Measurements from ENCODE around the gene TPSG1.

The TPSG1 gene

DNA sequence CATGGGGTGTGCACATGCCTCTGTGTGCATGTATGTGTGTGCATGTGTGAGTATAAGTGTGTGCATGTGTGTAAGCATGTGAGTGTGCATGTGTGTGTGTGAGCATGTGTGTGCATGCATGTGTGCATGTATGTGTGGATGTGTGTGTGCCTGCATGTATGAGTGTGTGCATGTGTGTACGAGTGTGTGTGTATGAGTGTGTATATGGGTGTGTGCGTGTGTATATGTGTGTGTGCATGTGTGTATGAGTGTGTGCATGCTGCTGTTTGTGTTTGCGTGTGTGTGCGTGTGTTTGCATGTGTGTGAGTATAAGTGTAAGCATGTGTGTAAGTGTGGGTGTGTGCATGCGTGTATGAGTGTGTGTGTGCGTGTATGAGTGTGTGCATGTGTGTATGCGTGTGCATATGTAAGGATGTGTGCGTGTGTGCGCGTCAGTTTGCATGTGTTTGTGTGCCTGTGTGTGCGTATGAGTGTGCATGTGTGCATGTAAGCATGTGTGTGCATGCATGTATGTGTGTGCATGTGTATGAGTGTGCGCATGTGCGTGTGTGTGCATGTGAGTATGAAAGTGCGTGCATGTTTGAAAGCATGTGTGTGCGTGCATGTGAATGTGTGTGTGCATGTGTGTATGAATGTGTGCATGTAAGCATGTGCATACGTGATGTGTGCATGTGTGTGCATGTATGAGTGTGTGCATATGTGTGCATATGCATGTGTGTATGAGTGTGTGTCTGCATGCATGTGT lies 39.4 kb upstream of the TPSG1 start:
- Histone ChIP-seq H3K36me3 (ENCODE audit: control insufficient read depth in 5 of 5, insufficient read depth in 5 of 5, low read length in 5 of 5) (no peaks in the 10 kb centered on the region), H3K27ac (ENCODE audit: low read depth, low read length) (no peak overlapping the region), H3K4me3 (ENCODE audit: low read depth in 1 of 5, low read length in 5 of 5) (no peak overlapping the region), H3K9me3 (ENCODE audit: control insufficient read depth in 5 of 5, low read length in 5 of 5) (peaks cover 0 to 3% (median 0%) of the 10 kb centered on the region in 5 donors), H3K4me1 (ENCODE audit: control insufficient read depth in 5 of 5, insufficient read depth in 5 of 5, low read length in 5 of 5) (no peaks in the 10 kb centered on the region), H3K9ac (ENCODE audit: low read length in 5 of 5) (no peak overlapping the region), H3K27me3 (ENCODE audit: control insufficient read depth in 5 of 5, insufficient read depth in 4 of 5, low read length in 5 of 5) (peaks cover 16 to 42% (median 36%) of the 10 kb centered on the region in 5 donors)

DNA sequence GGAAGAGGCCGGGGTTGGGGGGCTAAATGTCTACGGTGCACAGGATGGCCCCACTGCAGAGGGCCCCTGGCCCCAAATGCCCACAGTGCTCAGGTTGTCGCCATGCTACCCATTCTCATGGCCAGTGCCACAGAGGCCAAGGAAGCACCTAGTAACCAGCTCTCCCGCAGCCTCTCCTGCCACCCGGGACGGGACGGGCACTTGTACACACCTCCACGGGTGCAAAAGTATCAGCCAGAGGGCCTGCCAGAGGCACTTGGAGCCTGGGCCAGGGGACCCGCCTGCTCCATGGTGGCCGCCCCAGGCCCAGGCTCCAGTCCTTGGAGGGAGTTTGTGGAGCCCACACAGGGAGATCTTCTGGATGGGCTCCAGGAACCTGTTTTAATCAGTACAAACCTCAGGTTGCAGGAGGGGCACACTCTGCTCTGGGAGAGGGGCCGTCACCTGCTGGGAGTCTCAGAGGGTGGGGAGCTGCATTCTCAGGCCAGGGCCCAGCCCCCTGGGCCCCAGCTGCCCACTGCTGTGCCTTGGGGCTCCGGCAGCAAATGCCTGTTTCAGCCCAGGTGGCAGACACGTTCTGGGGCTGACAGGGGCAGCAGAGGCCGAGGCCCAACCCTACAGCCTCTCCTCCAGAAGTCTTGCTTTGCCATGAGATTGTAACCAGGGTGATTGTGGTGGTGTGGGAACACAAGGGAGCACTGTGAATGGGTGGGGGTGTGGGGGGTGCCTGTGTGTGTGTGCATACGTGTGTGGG lies 38.7 kb upstream of the TPSG1 start:
- Histone ChIP-seq H3K27ac (ENCODE audit: low read depth, low read length) (no peak overlapping the region), H3K36me3 (ENCODE audit: control insufficient read depth in 5 of 5, insufficient read depth in 5 of 5, low read length in 5 of 5) (no peaks in the 10 kb centered on the region), H3K27me3 (ENCODE audit: control insufficient read depth in 5 of 5, insufficient read depth in 4 of 5, low read length in 5 of 5) (peaks cover 19 to 49% (median 43%) of the 10 kb centered on the region in 5 donors), H3K4me1 (ENCODE audit: control insufficient read depth in 5 of 5, insufficient read depth in 5 of 5, low read length in 5 of 5) (no peaks in the 10 kb centered on the region), H3K9me3 (ENCODE audit: control insufficient read depth in 5 of 5, low read length in 5 of 5) (peaks cover 0 to 3% (median 0%) of the 10 kb centered on the region in 5 donors), H3K4me3 (ENCODE audit: low read depth in 1 of 5, low read length in 5 of 5) (no peak overlapping the region), H3K9ac (ENCODE audit: low read length in 5 of 5) (no peak overlapping the region)

DNA sequence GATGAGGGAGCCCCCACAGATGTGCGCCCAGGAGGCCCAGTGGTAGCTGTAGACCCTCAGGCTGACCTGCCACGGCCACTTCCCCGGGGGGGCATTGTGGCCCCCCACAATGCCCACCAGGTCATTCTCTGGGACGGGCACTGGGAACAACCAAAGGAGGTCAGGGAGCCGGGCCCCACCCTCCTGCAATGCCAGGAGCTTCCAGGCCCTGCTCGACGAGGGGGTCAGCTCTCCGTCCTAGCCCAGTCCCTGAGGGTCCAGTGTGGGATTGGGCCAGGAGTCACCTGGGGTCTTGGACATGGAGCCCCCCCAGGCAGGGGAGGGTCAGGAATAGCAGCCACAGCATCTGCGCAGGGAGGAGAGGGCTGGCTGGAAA lies 37.8 kb upstream of the TPSG1 start:
- peaks cover 0 to 3% (median 0%) of the 10 kb centered on the region in 5 donors for H3K9me3 ChIP-seq (ENCODE audit: control insufficient read depth in 5 of 5, low read length in 5 of 5)
- peaks cover 20 to 52% (median 47%) of the 10 kb centered on the region in 5 donors for H3K27me3 ChIP-seq (ENCODE audit: control insufficient read depth in 5 of 5, insufficient read depth in 4 of 5, low read length in 5 of 5)
- no peak overlapping the region for H3K4me3 ChIP-seq (ENCODE audit: low read depth in 1 of 5, low read length in 5 of 5)
- H3K36me3 ChIP-seq (ENCODE audit: control insufficient read depth in 5 of 5, insufficient read depth in 5 of 5, low read length in 5 of 5), result no peaks in the 10 kb centered on the region
- no peaks in the 10 kb centered on the region for H3K4me1 ChIP-seq (ENCODE audit: control insufficient read depth in 5 of 5, insufficient read depth in 5 of 5, low read length in 5 of 5)
- H3K9ac ChIP-seq (ENCODE audit: low read length in 5 of 5), result no peak overlapping the region
- H3K27ac ChIP-seq (ENCODE audit: low read depth, low read length), result no peak overlapping the region

DNA sequence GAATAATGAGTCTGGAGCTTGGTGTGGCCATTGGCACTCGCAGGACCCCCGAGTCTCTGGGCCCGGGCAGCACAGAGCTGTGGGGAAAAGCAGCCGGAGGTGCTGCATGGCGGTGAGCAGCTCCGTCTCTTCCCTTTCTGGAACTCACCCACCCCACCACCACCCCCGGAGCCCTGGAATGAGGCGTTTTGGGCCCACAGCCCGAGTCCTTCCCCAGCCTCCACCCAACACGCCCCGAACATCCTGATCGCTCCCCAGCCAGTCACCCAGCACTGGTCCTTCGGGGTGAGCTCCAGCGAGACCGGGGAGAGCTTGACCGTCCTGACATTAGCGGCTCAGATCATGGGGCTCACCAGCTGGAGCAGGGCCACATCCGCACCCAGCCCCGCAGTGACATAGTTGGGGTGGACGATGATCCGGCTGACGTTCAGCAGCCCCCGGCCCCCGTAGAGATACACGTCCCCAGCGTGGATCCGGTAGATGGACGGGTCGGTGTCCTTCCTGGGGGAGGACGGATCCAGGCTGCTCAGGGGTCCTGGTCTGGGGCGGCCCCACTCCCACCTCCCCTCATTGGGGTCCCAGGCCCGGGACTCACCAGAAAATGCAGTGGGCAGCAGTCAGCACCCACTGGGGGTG lies 37.3 kb upstream of the TPSG1 start:
- Histone ChIP-seq H3K27me3 (ENCODE audit: control insufficient read depth in 5 of 5, insufficient read depth in 4 of 5, low read length in 5 of 5) (peaks cover 23 to 56% (median 47%) of the 10 kb centered on the region in 5 donors), H3K36me3 (ENCODE audit: control insufficient read depth in 5 of 5, insufficient read depth in 5 of 5, low read length in 5 of 5) (no peaks in the 10 kb centered on the region), H3K4me3 (ENCODE audit: low read depth in 1 of 5, low read length in 5 of 5) (no peak overlapping the region), H3K9ac (ENCODE audit: low read length in 5 of 5) (no peak overlapping the region), H3K9me3 (ENCODE audit: control insufficient read depth in 5 of 5, low read length in 5 of 5) (peaks cover 0 to 3% (median 0%) of the 10 kb centered on the region in 5 donors), H3K27ac (ENCODE audit: low read depth, low read length) (no peak overlapping the region), H3K4me1 (ENCODE audit: control insufficient read depth in 5 of 5, insufficient read depth in 5 of 5, low read length in 5 of 5) (no peaks in the 10 kb centered on the region)

DNA sequence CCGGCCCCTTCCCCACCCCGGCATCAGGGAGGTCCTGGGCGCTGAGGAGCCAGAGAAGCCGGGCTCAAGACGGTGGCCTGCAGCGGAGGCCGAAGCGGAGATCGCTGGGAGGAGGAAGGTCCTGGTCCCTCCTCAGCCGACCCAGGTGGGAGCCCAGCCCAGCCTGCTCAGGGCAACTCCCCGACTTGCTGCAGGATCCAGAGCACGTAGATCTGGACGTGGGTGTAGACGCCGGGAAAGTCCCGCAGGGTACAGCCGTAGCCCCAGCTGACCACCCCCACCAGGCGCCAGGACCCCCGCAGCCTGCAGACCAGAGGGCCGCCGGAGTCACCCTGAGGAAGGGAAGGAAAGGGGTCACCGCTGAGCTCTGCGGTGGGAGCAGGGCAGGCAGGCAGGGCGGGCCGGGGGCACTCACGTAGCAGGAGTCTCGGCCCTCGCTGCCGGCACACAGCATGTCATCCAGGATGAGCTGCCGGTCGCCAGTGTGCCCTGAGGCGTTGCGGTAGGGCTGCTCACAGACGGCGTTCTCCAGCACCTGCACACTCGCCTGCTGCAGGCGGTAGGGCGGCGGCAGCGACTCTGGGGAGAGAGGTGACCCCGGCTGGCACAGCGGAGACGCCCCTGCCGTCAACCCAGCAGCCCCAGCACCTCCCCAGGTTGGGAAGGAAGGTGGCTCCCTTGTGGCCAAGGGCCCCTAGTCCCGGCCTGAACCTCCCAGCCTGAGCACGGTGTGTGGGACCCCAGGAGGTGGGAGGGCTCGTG lies 36.2 kb upstream of the TPSG1 start:
- Histone ChIP-seq H3K4me1 (ENCODE audit: control insufficient read depth in 5 of 5, insufficient read depth in 5 of 5, low read length in 5 of 5) (no peaks in the 10 kb centered on the region), H3K27me3 (ENCODE audit: control insufficient read depth in 5 of 5, insufficient read depth in 4 of 5, low read length in 5 of 5) (peaks cover 32 to 62% (median 50%) of the 10 kb centered on the region in 5 donors), H3K9me3 (ENCODE audit: control insufficient read depth in 5 of 5, low read length in 5 of 5) (no peaks in the 10 kb centered on the region), H3K9ac (ENCODE audit: low read length in 5 of 5) (no peak overlapping the region), H3K4me3 (ENCODE audit: low read depth in 1 of 5, low read length in 5 of 5) (no peak overlapping the region), H3K36me3 (ENCODE audit: control insufficient read depth in 5 of 5, insufficient read depth in 5 of 5, low read length in 5 of 5) (no peaks in the 10 kb centered on the region), H3K27ac (ENCODE audit: low read depth, low read length) (no peak overlapping the region)

DNA sequence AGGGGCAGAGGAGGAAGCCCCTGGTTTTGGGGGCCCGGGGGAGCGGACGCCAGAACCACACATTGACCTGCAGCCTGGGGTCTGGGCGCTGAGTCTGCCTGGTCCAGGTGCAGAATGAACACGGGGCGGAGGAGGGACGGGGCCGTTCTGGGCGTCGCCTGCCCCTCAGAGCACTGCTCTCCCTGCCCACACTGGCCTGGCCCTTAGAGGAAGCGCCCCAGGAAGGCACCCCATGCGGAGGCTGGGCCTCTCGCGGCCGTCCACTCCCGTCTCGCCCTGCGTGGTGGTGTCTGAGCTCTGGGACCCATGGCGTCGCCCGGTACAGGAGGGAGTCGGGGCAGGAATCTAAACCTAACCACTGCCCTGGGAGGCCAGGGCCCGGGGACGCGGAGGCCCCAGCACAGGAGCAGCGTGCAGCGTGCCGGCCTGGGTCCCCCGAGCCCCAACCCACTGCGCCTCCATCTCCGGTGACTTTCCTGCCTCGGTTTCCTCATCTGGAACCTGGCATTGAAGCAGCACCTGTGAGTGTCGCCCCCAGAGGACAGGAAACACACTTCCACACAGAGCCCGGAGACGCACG lies 35.1 kb upstream of the TPSG1 start:
- Histone ChIP-seq H3K27me3 (ENCODE audit: control insufficient read depth in 5 of 5, insufficient read depth in 4 of 5, low read length in 5 of 5) (peaks cover 32 to 59% (median 49%) of the 10 kb centered on the region in 5 donors), H3K9ac (ENCODE audit: low read length in 5 of 5) (no peak overlapping the region), H3K4me3 (ENCODE audit: low read depth in 1 of 5, low read length in 5 of 5) (no peak overlapping the region), H3K9me3 (ENCODE audit: control insufficient read depth in 5 of 5, low read length in 5 of 5) (no peaks in the 10 kb centered on the region), H3K27ac (ENCODE audit: low read depth, low read length) (no peak overlapping the region), H3K4me1 (ENCODE audit: control insufficient read depth in 5 of 5, insufficient read depth in 5 of 5, low read length in 5 of 5) (no peaks in the 10 kb centered on the region), H3K36me3 (ENCODE audit: control insufficient read depth in 5 of 5, insufficient read depth in 5 of 5, low read length in 5 of 5) (no peaks in the 10 kb centered on the region)

DNA sequence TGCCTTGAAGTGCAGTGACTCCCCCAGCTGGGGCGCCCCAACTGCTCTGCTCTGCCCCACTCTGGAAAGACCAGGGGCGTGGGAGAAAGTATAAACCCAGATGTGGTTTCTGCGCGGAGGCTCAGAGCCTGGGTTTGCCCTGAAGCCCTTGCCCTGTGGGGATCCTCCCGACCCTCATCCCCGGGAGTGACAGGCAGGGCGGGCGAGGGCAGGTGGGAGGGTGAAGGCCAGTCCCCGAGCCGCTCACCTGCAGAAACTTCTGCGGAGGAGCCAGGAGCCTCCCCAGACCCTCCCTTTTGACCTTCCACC lies 34.6 kb upstream of the TPSG1 start:
- Histone ChIP-seq H3K27me3 (ENCODE audit: control insufficient read depth in 5 of 5, insufficient read depth in 4 of 5, low read length in 5 of 5) (peaks cover 32 to 59% (median 49%) of the 10 kb centered on the region in 5 donors), H3K27ac (ENCODE audit: low read depth, low read length) (no peak overlapping the region), H3K36me3 (ENCODE audit: control insufficient read depth in 5 of 5, insufficient read depth in 5 of 5, low read length in 5 of 5) (no peaks in the 10 kb centered on the region), H3K9ac (ENCODE audit: low read length in 5 of 5) (no peak overlapping the region), H3K4me1 (ENCODE audit: control insufficient read depth in 5 of 5, insufficient read depth in 5 of 5, low read length in 5 of 5) (no peaks in the 10 kb centered on the region), H3K9me3 (ENCODE audit: control insufficient read depth in 5 of 5, low read length in 5 of 5) (no peaks in the 10 kb centered on the region), H3K4me3 (ENCODE audit: low read depth in 1 of 5, low read length in 5 of 5) (no peak overlapping the region)

DNA sequence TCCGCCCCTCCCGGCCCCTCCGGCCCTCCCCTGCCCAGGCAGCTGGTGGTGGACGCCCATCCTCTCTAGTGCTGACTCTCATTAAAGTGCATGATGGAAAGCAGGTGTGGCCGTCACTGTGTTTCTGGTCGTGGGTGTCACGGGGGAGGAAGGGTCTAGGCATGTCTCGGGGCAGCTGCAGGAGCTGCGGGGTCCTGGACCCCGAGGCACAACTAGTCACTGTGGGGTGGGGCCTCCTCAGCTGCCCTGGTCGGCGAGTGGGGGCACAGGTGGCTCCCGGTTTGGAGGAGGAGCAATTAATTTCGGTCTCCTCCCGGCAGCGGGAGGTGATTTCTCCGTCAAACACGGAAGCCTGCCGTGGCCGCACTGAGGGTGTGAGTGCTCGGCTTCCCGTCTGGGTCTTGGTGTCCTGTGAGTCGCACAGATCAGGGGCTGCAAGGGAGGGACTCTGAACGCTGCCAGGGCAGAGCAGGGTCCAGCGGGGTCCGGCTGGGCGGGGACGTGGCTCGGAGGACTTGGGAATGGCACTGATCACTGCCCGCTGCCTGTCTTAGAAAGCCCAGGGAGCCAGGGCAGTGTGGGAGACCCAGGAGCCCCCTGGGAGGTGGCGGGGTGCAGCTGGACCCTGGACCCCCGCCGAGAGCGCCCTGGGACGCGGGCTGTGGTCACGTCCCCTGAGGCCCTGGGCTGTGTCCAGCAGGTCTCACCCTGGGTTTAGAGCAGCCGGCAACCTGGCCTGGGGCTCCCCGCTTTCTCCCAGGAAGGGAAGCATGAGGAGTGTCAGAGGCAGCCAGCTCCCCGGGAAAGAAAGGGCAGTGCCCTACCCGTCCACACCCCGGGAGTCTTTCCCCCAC lies 34.1 kb upstream of the TPSG1 start:
- Histone ChIP-seq H3K4me1 (ENCODE audit: control insufficient read depth in 5 of 5, insufficient read depth in 5 of 5, low read length in 5 of 5) (no peaks in the 10 kb centered on the region), H3K9ac (ENCODE audit: low read length in 5 of 5) (no peak overlapping the region), H3K27me3 (ENCODE audit: control insufficient read depth in 5 of 5, insufficient read depth in 4 of 5, low read length in 5 of 5) (peaks cover 32 to 59% (median 49%) of the 10 kb centered on the region in 5 donors), H3K9me3 (ENCODE audit: control insufficient read depth in 5 of 5, low read length in 5 of 5) (no peaks in the 10 kb centered on the region), H3K27ac (ENCODE audit: low read depth, low read length) (no peak overlapping the region), H3K36me3 (ENCODE audit: control insufficient read depth in 5 of 5, insufficient read depth in 5 of 5, low read length in 5 of 5) (no peaks in the 10 kb centered on the region), H3K4me3 (ENCODE audit: low read depth in 1 of 5, low read length in 5 of 5) (no peak overlapping the region)

DNA sequence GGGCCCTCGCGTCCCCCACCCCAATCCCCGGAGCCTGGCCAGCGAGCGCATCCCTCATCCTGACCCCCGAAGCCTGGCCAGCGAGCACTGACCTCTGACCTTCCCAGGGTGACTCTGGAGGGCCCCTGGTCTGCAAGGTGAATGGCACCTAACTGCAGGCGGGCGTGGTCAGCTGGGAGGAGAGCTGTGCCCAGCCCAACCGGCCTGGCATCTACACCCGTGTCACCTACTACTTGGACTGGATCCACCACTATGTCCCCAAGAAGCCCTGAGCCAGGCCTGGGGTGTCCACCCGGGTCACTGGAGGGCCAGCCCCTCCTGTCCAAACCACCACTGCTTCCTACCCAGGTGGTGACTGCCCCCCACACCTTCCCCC lies 33.1 kb upstream of the TPSG1 start:
- Histone ChIP-seq H3K4me3 (ENCODE audit: low read depth in 1 of 5, low read length in 5 of 5) (no peak overlapping the region), H3K9me3 (ENCODE audit: control insufficient read depth in 5 of 5, low read length in 5 of 5) (no peaks in the 10 kb centered on the region), H3K27me3 (ENCODE audit: control insufficient read depth in 5 of 5, insufficient read depth in 4 of 5, low read length in 5 of 5) (peaks cover 32 to 55% (median 47%) of the 10 kb centered on the region in 5 donors), H3K36me3 (ENCODE audit: control insufficient read depth in 5 of 5, insufficient read depth in 5 of 5, low read length in 5 of 5) (no peaks in the 10 kb centered on the region), H3K4me1 (ENCODE audit: control insufficient read depth in 5 of 5, insufficient read depth in 5 of 5, low read length in 5 of 5) (no peaks in the 10 kb centered on the region), H3K9ac (ENCODE audit: low read length in 5 of 5) (no peak overlapping the region), H3K27ac (ENCODE audit: low read depth, low read length) (no peak overlapping the region)

Data from subcutaneous abdominal adipose tissue (tissue), 5 donors.